GM12872 (cell line): ENCODE measurements around the gene PRKCZ.

Source experiments
- TF ChIP-seq, protein P1 (sequence below): IDR thresholded peaks from 3 replicates; pipeline ENCODE4 v1.5.1; 2011; ENCODE audit warnings: low read depth, mild to moderate bottlenecking, low read length, moderate library complexity; ENCODE audit not compliant: insufficient read depth

PRKCZ gene

DNA sequence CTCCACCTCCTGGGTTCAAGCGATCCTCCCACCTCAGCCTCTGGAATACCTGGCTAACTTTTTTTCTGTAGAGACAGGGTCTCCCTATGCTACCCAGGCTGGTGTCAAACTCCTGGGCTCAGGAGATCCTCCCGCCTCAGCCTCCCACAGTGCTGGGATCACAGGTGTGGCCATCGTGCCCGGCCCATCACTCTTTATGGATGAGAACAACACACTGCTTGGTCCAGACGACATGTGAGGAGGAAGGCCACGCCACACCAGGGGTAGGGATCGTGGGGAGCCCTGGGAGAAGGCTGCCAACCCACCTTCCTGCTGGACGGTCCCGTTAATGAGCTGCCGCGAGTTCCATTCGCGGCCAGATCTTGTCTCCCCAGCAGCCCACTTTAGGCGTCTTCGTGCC lies 36.0 kb upstream of the PRKCZ start:
- TF ChIP-seq, protein P1, sequence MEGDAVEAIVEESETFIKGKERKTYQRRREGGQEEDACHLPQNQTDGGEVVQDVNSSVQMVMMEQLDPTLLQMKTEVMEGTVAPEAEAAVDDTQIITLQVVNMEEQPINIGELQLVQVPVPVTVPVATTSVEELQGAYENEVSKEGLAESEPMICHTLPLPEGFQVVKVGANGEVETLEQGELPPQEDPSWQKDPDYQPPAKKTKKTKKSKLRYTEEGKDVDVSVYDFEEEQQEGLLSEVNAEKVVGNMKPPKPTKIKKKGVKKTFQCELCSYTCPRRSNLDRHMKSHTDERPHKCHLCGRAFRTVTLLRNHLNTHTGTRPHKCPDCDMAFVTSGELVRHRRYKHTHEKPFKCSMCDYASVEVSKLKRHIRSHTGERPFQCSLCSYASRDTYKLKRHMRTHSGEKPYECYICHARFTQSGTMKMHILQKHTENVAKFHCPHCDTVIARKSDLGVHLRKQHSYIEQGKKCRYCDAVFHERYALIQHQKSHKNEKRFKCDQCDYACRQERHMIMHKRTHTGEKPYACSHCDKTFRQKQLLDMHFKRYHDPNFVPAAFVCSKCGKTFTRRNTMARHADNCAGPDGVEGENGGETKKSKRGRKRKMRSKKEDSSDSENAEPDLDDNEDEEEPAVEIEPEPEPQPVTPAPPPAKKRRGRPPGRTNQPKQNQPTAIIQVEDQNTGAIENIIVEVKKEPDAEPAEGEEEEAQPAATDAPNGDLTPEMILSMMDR = no peak

DNA sequence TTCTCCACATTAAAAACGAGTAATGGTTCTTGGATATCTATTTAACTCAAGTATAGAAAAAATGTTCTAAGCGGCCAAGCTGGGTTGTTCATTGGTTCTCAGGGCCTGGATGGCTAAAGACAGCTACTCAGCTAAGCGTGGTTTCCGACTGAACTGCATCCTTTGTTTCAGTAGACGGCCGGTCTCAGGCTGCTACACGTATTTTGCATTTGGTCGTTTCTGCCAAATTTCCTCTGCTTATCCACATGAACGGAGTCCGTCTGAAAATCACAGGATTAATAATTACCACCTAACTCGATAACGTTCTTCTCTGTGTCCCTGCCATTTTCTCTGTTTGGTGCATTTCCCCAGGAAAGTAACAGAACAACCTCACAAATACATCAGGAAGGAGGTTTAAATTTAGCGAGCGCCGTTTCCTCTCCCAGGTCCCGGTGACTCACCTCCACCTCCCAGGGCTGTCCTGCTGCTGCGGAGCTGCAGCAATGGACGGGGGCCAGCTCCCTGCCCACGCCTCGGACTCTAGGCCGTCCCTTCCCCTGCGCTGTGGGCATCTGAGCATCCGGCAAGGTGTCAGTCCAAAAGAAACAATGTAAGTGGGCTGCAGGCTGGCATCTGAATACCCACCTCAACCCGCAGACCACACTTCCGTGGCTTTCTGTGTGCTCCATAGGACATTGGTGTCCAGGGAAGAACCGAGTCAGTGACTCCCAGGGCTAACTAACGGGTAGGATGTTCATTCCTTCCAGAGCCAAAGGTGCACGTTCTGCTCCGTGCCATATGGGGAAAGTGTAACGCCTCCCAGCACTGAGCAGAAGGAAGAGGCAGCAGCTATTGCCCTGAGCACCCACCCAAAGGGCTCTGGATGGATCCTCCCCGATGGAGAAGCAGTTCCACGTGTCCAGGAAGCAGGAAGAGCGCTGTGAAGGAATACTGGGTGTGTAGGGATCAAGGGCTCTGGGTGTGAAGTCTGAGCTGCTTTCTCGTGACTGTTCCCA lies 35.2 kb upstream of the PRKCZ start:
- TF ChIP-seq, protein P1 = no peak

DNA sequence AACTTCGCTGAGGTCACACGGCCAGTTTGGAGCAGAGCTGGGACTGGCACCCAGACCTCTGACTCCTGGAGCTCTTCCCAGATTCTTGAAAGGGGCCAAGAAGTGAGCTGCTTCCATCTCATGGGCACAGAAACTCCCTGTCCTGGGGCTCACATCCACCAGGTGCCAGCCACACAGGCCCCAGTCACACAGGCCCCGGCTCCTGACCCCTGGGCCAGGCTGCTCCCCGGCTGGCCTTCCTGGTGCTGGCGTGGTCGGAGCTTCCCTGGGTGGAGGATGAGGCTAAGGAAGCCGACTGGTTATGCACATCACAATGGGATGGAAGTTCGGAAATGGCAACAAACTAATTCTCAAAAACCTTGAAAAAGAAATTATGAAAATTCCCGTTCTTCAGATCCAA lies 34.1 kb upstream of the PRKCZ start:
- TF ChIP-seq, protein P1 = no peak

GRCh38 chr1:2018217-2019171 lies 31.7 kb upstream of the PRKCZ start:
- TF ChIP-seq, protein P1 = no peak

GRCh38 chr1:2019172-2019543 lies 31.1 kb upstream of the PRKCZ start, which contains the start of gene GABRD:
Gene GABRD (plus strand): TSS chr1:2019345. CDS start chr1:2019424, 79 bp downstream.
- TF ChIP-seq, protein P1 = no peak

- TF ChIP-seq, protein P1 = no peak
Observed at GRCh38 chr1:2019571-2020309, 30.5 kb upstream of the PRKCZ start.

GRCh38 chr1:2020310-2020655 lies 29.9 kb upstream of the PRKCZ start:
- TF ChIP-seq, protein P1 = no peak
